K562 (cell line): Measurements from ENCODE around the gene CD300A. TPM values are rescaled to one million over a fixed set of nuclear protein-coding genes. Genes with fewer than 3 reads are reported as not detected.

Experiments
- ATF3 ChIP-seq, 2 experiments: fragments of 450-650 bp in 1 of 2; sonication (generic) in 1 of 2; formaldehyde crosslinking in 1 of 2; IDR thresholded peaks in 1 of 2; conservative IDR thresholded peaks in 1 of 2; 2 replicates each; pipeline versions ENCODE4 v1.6.1 to v1.8.1; 2016 to 2023; ENCODE audit warnings: mild to moderate bottlenecking in 2 of 2, moderate library complexity in 2 of 2, inconsistent platforms in 1 of 2, missing genetic modification reagents in 1 of 2
- CREB1 ChIP-seq, 2 experiments: sonication (generic) in 1 of 2; formaldehyde crosslinking in 1 of 2; IDR thresholded peaks; 2 replicates each; pipeline versions ENCODE4 v1.6.1 to v1.8.0; 2012 to 2022; ENCODE audit warnings: inconsistent platforms in 1 of 2, mild to moderate bottlenecking in 1 of 2, missing genetic modification reagents in 1 of 2, moderate library complexity in 1 of 2
- ETV1 ChIP-seq: fragments of 450-650 bp; conservative IDR thresholded peaks from 2 replicates; pipeline ENCODE4 v1.6.1; 2016; ENCODE audit warnings: missing genetic modification characterization, control low read depth, low read depth, missing compliant biosample characterization
- GABPA ChIP-seq: fragments of 200-800 bp; sonication (Bioruptor generic); conservative IDR thresholded peaks from 2 replicates; pipeline ENCODE4 v1.6.1; 2016; ENCODE audit warnings: low read depth, missing genetic modification characterization, missing compliant biosample characterization
- GTF2A2 ChIP-seq: IDR thresholded peaks from 2 replicates; pipeline ENCODE4 v1.6.1; 2016; ENCODE audit warnings: mild to moderate bottlenecking, missing genetic modification characterization, missing compliant biosample characterization
- KDM4B ChIP-seq, 2 experiments: fragments of 450-650 bp in 1 of 2; sonication (generic) in 1 of 2; IDR thresholded peaks; 2 replicates each; pipeline ENCODE4 v1.6.1; 2016 to 2017; ENCODE audit warnings: borderline replicate concordance in 2 of 2, antibody characterized with exemption in 1 of 2, low read depth in 1 of 2, mild to moderate bottlenecking in 1 of 2
- MEF2A ChIP-seq: IDR thresholded peaks from 2 replicates; pipeline ENCODE4 v1.6.1; 2011; ENCODE audit warnings: low read depth, mild to moderate bottlenecking, low read length, moderate library complexity; ENCODE audit not compliant: control insufficient read depth
- MEIS2 ChIP-seq: fragments of 450-650 bp; IDR thresholded peaks from 2 replicates; pipeline ENCODE4 v1.6.1; 2014; ENCODE audit warnings: mild to moderate bottlenecking; ENCODE audit not compliant: partially characterized antibody
- PKNOX1 ChIP-seq: fragments of 450-650 bp; IDR thresholded peaks from 2 replicates; pipeline ENCODE4 v1.6.1; 2016
- RFX7 ChIP-seq: fragments of 250-450 bp; sonication (Bioruptor Pico); IDR thresholded peaks from 2 replicates; pipeline ENCODE4 v1.5.1; 2021; ENCODE audit warnings: mild to moderate bottlenecking
- RNF2 ChIP-seq: sonication (generic); IDR thresholded peaks from 2 replicates; pipeline ENCODE4 v1.6.1; 2016
- SMARCA5 ChIP-seq: fragments of 450-650 bp; IDR thresholded peaks from 2 replicates; pipeline ENCODE4 v1.6.1; 2016
- SP1 ChIP-seq: sonication (generic); formaldehyde crosslinking; IDR thresholded peaks from 2 replicates; pipeline ENCODE4 v1.8.1; 2022; ENCODE audit warnings: mild to moderate bottlenecking, missing genetic modification reagents
- ZBTB26 ChIP-seq: fragments of 450-650 bp; formaldehyde crosslinking; IDR thresholded peaks from 2 replicates; pipeline ENCODE4 v1.4.0; 2022; ENCODE audit warnings: missing genetic modification characterization
- ZBTB33 ChIP-seq: sonication (generic); formaldehyde crosslinking; IDR thresholded peaks from 2 replicates; pipeline ENCODE4 v1.8.1; 2023; ENCODE audit warnings: mild to moderate bottlenecking, missing genetic modification reagents
- ZNF395 ChIP-seq: fragments of 200-800 bp; sonication (Bioruptor generic); IDR thresholded peaks from 2 replicates; pipeline ENCODE4 v1.6.1; 2017; ENCODE audit warnings: missing genetic modification characterization, missing compliant biosample characterization
- polyA plus RNA-seq, 8 experiments: library from polyadenylated mRNA; depleted of rRNA in 4 of 8; stranded (reverse) in 5 of 8; unstranded in 3 of 8; fragments of >200 nt; fragmentation: Nextera tagmentation in 2 of 8; fragmentation: Illumina TruSeq in 1 of 8; extraction: Ambion mirVana in 2 of 8; extraction: Trizol in 1 of 8; gene quantifications; 2 replicates each; pipeline versions ENCODE4 v1.2.1 to v1.2.3, GENCODE V29; 2011 to 2014; ENCODE audit warnings: inconsistent platforms in 1 of 8, missing spikeins in 1 of 8
- total RNA-seq, 7 experiments: library from RNA; depleted of rRNA in 6 of 7; stranded (reverse); fragments of >200 nt in 6 of 7; fragmentation: Illumina TruSeq in 2 of 7; extraction: Trizol in 2 of 7; gene quantifications; 2 replicates each; pipeline versions ENCODE4 v1.2.1 to v1.2.3, GENCODE V29; 2011 to 2021; ENCODE audit warnings: low replicate concordance in 1 of 7

CD300A gene
- total and polyA plus RNA-seq, 9 of the 15 experiments (the other 6 are each of a cell fraction or from before 2014, with no cell fraction given), result 0.21 to 1.7 (median 0.41) TPM; not detected in 1

GRCh38 chr17:74513987-74514631, 47.7 kb downstream of the CD300A start (continued):
- TF ChIP-seq ZNF395 (CRISPR knock-in tag), result peak; percentile 88
- TF ChIP-seq SMARCA5, result peak; percentile 84
- peak; percentile 90 for TF ChIP-seq CREB1 (IDR thresholded peaks at IDR 0.05)
- peak; percentile 98 for TF ChIP-seq CREB1 (CRISPR knock-in tag; IDR thresholded peaks at IDR 0.05)
- TF ChIP-seq KDM4B (IDR thresholded peaks at IDR 0.05; ENCODE audit: borderline replicate concordance in 2 of 2, low read depth in 1 of 2), result peak in 1 of 2 experiments; percentile 66; a peak in 1 of 4 replicates
- TF ChIP-seq RFX7 (CRISPR knock-in tag), result no peak
- TF ChIP-seq ETV1 (tag), result no peak
- TF ChIP-seq MEIS2, result peak; percentile 34
- peak; percentile 66 for TF ChIP-seq PKNOX1
- TF ChIP-seq GABPA (tag), result 0 out of 2 replicates have a peak, but pooled peaks have one; percentile 40
- peak; percentile 92 for TF ChIP-seq ATF3 (IDR thresholded peaks at IDR 0.05)
- peak; percentile 95 for TF ChIP-seq ATF3 (CRISPR knock-in tag; conservative IDR thresholded peaks at IDR 0.05)
- TF ChIP-seq SP1, result peak; percentile 78
- peak; percentile 12; the same call in 1 of the 2 replicates for TF ChIP-seq RNF2
- no peak for TF ChIP-seq MEF2A
- TF ChIP-seq ZBTB26, result no peak
- TF ChIP-seq GTF2A2 (tag), result no peak
- TF ChIP-seq ZBTB33 (CRISPR knock-in tag), result peak; percentile 50; the same call in 1 of the 2 replicates
